Duodenal mucosa (tissue), 2 donors: ENCODE data around the gene ACKR2.
"Not testable (repeated sequence)": the region's sequence is repeated elsewhere in the genome, so short reads cannot be mapped to it uniquely, and the experiment has no call there.

Experiments
- H3K27ac ChIP-seq: one replicate; pipeline ENCODE4 v1.7.0; 2013; ENCODE audit warnings: low read depth, low read length
- H3K27me3 ChIP-seq, 2 donors: one replicate each; pipeline ENCODE4 v1.7.0; 2013; ENCODE audit warnings: low read length in 2 of 2, control low read depth in 1 of 2; ENCODE audit not compliant: insufficient read depth in 2 of 2, control insufficient read depth in 1 of 2
- H3K36me3 ChIP-seq, 2 donors: one replicate each; pipeline ENCODE4 v1.7.0; 2013; ENCODE audit warnings: low read length in 2 of 2, control low read depth in 1 of 2; ENCODE audit not compliant: insufficient read depth in 2 of 2, control insufficient read depth in 1 of 2
- H3K4me1 ChIP-seq, 2 donors: one replicate each; pipeline ENCODE4 v1.7.0; 2013; ENCODE audit warnings: low read length in 2 of 2, control low read depth in 1 of 2; ENCODE audit not compliant: insufficient read depth in 2 of 2, control insufficient read depth in 1 of 2
- H3K4me3 ChIP-seq, 2 donors: one replicate each; pipeline ENCODE4 v1.7.0; 2013; ENCODE audit warnings: low read length in 2 of 2, low read depth in 1 of 2
- H3K9ac ChIP-seq, 2 donors: one replicate each; pipeline ENCODE4 v1.7.0; 2013; ENCODE audit warnings: low read length in 2 of 2, low read depth in 1 of 2
- H3K9me3 ChIP-seq, 2 donors: one replicate each; pipeline ENCODE4 v1.7.0; 2013; ENCODE audit warnings: low read length in 2 of 2, control low read depth in 1 of 2; ENCODE audit not compliant: control insufficient read depth in 1 of 2

Gene ACKR2

DNA sequence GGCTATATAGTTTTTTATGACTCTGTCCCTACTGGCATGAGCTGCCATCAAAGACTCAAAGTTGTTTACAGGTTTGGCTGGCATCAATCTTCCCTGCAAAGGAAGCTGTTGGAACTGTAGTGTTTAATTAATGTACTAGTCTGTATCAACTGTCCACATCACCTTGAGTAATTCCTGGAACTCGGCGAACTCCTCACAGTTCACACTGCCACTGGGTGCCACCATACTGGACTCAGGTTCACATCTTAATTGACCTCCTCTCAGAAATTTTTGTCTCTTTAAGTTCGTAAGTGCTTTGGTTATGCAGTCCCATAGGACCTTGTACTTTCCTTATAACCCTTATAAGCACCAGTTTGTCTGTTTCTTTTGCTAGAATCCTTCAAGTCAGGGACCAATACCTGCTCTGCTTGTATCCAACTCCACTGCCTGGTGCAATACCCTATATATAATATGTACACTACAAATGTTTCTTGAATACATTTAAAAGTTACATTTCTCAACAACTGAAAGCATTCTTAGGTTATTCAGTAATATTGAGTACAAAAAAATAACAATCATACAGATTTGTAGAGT, 8.1 kb upstream of the ACKR2 start:
- Histone ChIP-seq H3K27me3 (no peaks in the 10 kb centered on the region), H3K27ac (no peak overlapping the region), H3K4me1 (peaks cover 0 to 34% of the 10 kb centered on the region in 2 donors), H3K9ac (no peak overlapping the region), H3K4me3 (no peak overlapping the region), H3K9me3 (no peaks in the 10 kb centered on the region), H3K36me3 (no peaks in the 10 kb centered on the region)

DNA sequence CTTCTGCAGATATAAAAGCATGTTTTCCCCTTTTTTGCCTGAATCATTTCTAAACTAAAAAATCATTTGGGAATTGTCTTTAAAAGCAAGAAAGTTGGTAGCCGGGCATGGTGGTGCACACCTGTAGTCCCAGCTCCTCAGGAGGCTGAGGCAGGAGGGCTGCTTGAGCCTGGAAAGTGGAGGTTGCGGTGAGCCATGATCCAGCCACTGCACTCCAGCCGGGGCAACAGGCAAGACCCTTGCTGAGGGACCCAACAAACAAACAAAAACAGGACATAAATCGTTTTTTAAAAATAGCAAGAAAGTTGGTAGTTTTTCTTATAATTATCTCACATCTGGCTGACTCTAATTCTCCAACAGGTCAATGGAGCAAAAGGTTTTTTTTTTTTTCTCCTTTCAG, 7.5 kb upstream of the ACKR2 start:
- Histone ChIP-seq H3K9ac (no peak overlapping the region), H3K9me3 (no peaks in the 10 kb centered on the region), H3K36me3 (no peaks in the 10 kb centered on the region), H3K27ac (no peak overlapping the region), H3K4me1 (peaks cover 0 to 34% of the 10 kb centered on the region in 2 donors), H3K4me3 (no peak overlapping the region), H3K27me3 (no peaks in the 10 kb centered on the region)

DNA sequence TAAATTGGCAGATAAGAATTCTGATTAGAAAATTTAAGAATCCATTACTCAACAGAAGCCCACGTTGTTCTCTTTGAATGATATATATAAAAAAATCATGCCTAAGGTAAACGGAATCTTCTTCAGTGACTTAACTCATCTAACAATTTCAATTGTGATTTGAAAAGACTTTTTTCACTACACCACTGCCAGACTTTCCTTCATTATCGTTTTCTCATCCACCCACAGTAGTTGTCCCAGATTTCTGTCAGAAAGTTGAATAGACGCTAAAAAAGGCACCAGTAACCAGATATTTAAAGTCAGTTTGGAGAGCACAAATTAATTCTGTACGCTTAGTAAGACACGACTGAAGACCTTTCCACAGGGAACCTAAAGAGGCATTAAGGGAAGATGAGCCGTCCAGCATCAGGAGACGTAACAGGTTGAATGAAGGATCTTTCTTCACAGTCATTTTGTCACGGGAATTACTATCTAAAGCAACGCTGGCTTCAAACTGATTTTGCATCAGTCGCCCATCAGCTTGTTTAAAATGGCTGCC, 6.3 kb upstream of the ACKR2 start:
- Histone ChIP-seq H3K27ac (no peak overlapping the region), H3K9me3 (no peaks in the 10 kb centered on the region), H3K27me3 (peaks cover 0 to 4% of the 10 kb centered on the region in 2 donors), H3K4me1 (peaks cover 0 to 34% of the 10 kb centered on the region in 2 donors), H3K4me3 (peak overlapping the region; percentile 75 to 86), H3K36me3 (no peaks in the 10 kb centered on the region), H3K9ac (peak overlapping the region; percentile 90 to 93)

DNA sequence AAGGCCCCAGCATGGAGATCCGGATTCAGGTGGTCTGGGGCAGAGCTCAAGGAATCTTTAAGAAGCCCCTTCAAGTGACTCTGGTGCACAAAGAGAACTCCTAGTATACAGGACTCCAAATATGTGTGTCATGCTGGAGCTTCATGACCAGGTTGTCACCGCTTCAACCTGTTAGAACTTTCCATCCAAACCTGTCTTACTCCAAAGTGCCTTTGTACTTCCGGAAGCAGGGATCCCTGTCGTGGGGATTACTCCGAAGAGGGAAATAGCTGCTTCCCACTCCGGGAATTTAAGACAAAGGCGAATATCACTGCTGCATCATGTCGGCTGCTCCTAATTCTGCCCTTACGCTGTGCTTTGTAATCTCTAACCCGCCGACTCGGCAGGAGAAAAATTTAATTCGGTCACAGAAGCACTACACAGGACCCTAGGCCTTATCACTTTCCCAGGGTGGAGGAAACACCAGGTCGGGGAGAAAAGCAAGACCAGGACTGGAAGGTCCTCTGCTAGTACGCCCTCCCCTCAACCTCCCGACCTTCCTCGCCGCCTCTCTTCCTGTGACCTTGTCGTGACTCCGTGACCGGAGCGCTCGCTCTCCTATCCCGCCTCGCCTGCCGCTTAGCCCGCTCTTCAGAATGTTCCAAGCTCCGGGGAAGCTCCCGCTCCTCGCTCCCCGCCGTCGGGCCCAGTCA, 5.7 kb upstream of the ACKR2 start:
- Histone ChIP-seq H3K9me3 (no peaks in the 10 kb centered on the region), H3K9ac (peak overlapping the region; percentile 90 to 93), H3K4me1 (peaks cover 0 to 34% of the 10 kb centered on the region in 2 donors), H3K27me3 (peaks cover 0 to 4% of the 10 kb centered on the region in 2 donors), H3K27ac (peak overlapping the region; percentile 98), H3K4me3 (peak overlapping the region; percentile 75 to 86), H3K36me3 (no peaks in the 10 kb centered on the region)

DNA sequence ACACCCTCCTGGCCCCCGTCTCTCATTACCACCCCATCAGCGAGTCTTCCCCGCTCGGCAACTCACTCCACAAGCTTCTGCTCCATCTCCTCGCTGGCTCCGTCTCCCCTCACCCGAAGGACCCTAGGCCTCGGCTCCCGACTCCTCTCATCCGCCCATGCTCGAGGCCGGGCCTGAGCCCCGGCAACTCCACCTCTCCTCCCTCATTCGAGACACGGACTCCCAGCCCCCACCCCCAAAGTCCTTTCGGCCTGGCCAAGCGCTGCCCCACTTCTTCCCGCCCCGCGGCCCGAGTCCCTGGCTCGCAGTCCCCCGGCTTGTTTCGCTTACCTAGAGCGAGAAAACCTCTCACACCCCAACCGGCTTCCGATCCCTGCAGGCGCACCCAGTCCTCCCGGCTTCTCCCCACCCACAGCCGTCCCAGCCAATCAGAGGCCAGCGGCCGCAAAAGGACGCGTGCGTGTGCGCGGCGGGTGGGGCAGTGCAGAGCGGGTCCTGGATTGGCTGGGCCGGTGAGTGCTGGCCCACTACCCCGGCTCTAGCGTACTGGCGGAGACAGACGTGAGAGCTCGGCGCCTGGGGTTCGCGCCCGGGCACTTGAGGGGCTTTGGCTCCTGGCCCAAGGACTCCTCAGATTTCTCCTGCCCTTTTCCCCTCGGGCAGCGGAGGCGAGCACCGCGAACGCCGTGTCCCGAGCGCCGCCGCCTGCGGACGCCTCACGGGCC, 5.0 kb upstream of the ACKR2 start, which contains the start of gene HIGD1A:
TSS of gene HIGD1A (minus strand) at position 385 of the 725 bp plus-strand sequence. CDS start 10,237 bp downstream, outside the sequence.
- H3K4me3 ChIP-seq: peak within 1 kb of the TSS; percentile 75 to 86
- peaks cover 0 to 4% of the 10 kb centered on the region in 2 donors for H3K27me3 ChIP-seq
- H3K9ac ChIP-seq: peak within 1 kb of the TSS; percentile 90 to 93
- H3K9me3 ChIP-seq: no peaks in the 10 kb centered on the region
- H3K27ac ChIP-seq: peak within 1 kb of the TSS; percentile 98
- H3K4me1 ChIP-seq: peaks cover 0 to 34% of the 10 kb centered on the region in 2 donors
- no peaks in the 10 kb centered on the region for H3K36me3 ChIP-seq

DNA sequence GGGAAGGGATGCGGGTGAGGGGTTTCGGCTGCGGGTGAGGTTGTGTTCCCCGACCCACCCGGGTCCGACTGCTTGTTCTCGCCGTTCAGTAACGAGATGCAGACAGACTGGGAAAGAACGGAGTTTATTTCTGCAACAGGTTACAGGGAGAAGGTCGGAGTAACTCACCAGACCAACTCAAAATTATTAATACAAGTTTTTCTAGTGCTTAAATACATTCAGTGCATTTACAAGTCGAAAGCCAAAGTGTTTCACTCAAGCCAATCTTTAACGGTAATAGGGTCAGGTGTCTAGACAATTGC, 4.5 kb upstream of the ACKR2 start:
- H3K36me3 ChIP-seq: no peaks in the 10 kb centered on the region
- no peaks in the 10 kb centered on the region for H3K9me3 ChIP-seq
- peak overlapping the region; percentile 75 to 83 for H3K4me3 ChIP-seq
- H3K27me3 ChIP-seq: peaks cover 0 to 4% of the 10 kb centered on the region in 2 donors
- H3K9ac ChIP-seq: peak overlapping the region; percentile 88 to 93
- peak overlapping the region; percentile 72 for H3K27ac ChIP-seq
- H3K4me1 ChIP-seq: peaks cover 0 to 32% of the 10 kb centered on the region in 2 donors

DNA sequence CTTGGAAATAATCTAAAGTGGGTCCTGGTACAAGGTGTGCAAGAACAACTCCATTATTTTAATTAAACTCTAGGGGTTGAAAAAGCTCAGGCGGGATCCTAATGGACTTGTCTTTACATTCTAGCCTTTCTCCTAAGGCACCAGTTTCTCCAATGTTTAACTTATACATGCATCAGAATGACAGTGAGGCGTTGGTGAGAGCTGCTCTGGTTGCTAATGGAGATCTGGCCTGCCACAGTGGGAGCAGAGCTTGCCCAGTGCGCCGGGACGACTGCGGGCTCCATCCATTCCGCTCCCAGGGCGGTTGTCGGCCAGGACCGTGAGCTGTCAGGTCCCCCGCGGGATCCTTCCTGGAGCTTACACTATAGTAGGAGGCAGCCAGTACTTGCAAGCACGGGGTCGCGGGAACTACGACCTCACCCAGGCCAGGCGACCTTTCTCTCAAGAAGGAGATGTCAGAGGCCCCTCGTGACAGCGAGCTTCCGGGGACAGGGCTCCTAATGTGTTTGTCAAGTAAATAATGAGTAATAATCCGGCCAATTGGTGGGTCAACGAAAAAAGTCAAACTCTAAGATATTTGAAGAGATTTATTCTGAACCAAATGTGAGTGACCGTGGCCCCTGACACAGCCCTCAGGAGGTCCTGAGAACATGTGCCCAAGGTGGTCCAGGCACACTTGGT, 4.0 kb upstream of the ACKR2 start:
- H3K27ac ChIP-seq: no peak overlapping the region
- no peaks in the 10 kb centered on the region for H3K9me3 ChIP-seq
- H3K27me3 ChIP-seq: peaks cover 0 to 4% of the 10 kb centered on the region in 2 donors
- no peaks in the 10 kb centered on the region for H3K36me3 ChIP-seq
- peak overlapping the region; percentile 75 to 83 for H3K4me3 ChIP-seq
- H3K9ac ChIP-seq: peak overlapping the region; percentile 88 to 93
- H3K4me1 ChIP-seq: peaks cover 0 to 29% of the 10 kb centered on the region in 2 donors

DNA sequence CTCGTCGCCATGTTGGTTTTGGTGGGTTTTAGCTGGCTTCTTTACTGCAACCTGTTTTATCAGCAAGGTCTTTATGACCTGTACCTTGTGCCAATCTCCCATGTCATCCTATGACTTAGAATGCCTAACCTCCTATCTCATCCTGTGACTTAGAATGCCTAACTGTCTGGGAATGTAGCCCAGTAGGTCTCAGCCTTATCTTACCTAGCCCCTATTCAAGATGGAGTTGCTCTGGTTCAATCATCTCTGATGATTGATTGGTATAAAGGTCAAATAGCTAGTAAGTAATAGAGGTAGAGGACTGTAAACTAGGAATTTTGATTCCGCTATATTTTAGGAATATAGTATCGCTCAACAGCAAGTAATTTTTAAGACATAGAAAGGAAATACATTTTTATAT, 1.3 kb upstream of the ACKR2 start:
- H3K36me3 ChIP-seq: no peaks in the 10 kb centered on the region
- no peak overlapping the region for H3K27ac ChIP-seq
- peaks cover 3 to 10% of the 10 kb centered on the region in 2 donors for H3K4me1 ChIP-seq
- no peaks in the 10 kb centered on the region for H3K9me3 ChIP-seq
- H3K9ac ChIP-seq: no peak overlapping the region
- H3K4me3 ChIP-seq: no peak overlapping the region
- peaks cover 0 to 4% of the 10 kb centered on the region in 2 donors for H3K27me3 ChIP-seq

DNA sequence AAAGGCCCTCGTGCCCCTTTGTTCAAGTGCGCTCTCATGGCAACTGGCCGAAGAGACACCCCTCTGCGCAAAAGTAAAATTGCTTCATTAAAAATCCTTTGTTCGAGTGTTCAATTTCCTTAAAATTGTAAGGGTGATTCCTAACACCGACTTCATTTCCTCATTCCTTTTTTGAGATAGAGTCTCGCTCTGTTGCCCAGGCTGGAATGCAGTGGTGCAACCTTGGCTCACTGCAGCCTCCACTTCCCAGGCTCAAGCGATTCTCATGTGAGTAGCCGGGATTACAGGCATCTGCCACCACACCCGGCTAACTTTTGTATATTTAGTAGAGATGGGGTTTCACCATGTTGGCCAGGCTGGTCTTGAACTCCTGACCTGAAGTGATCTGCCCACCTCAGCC, 1.5 kb downstream of the ACKR2 start:
- not testable (repeated sequence) for H3K27me3 ChIP-seq

More for the DNA sequence above, 1.5 kb downstream of the ACKR2 start:
- H3K4me1 ChIP-seq: peaks cover 0 to 15% of the 10 kb centered on the region in 2 donors
- H3K9me3 ChIP-seq, H3K9ac ChIP-seq, H3K27ac ChIP-seq, H3K4me3 ChIP-seq, H3K36me3 ChIP-seq: not testable (repeated sequence)
